ENCODE measurements around the gene PCOLCE2. TPM values are rescaled to one million over a fixed set of nuclear protein-coding genes. Genes with fewer than 3 reads are reported as not detected.

The PCOLCE2 gene
- total RNA-seq, 1 donor from 2014 or later = not detected

DNA sequence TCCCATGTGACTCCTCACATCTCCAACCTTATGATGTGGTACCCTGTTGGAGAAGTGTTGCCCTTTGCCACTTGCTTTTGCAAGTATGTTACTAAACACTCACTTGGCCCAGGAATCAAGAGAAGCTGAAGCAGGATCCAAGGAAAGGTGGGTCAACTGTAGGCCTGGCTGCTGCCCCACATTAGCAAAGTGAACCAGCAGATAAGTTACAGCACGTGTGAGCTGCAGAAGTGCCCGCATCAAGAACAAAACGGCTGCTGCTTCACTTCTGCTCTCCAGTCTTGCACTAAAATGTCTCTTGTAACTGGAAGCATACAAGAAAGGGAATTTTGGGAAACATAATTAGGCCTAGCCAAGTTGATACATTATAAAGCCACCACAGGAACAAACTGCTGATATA lies 79.6 kb downstream of the PCOLCE2 start:
- H3K4me3 Mint-ChIP-seq (ENCODE audit: low read depth) = no peak overlapping the region
- H3K27me3 Mint-ChIP-seq (ENCODE audit: low read depth) = peaks cover 12% of the 10 kb centered on the region
- intact Hi-C loops (cut with micrococcal nuclease) = no loop called here

DNA sequence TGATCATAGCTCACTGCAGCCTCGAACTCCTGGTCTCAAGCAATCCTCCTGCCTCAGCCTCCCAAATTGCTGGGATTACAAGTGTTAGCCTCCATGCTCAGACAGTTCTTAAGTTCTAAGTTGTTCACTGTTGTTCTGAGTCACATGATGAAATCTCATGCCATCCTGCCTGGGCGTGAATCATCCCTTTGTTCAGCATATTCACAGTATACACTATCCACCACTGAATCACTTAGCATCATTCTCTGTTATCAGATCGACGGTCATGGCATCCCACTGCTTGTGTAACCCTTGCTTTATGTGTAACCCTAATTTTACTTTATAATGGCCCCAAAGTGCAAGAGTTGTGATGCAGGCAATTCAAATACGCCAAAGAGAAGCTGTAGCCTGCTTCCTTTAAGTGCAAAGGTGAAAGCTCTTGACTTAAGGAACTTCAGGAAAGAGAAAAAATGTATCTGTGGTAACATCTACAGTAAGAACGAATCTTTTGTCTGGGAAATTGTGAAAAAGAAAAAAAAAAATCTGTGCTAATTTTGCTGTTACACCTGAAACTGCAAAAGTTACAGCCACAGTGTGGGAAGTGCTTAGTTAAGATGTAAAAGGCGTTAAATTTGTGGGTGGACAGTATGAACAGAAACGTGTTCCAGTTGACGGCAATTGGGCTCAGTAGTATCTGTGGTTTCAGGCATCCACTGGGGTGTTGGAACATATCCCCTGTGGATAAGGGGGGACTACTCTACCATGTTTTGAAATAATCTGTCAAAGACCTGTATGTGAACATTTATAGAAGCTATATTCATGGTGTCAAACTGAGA lies 80.6 kb downstream of the PCOLCE2 start:
- H3K27ac Mint-ChIP-seq = no peak overlapping the region

More for the DNA sequence above, 79.6 kb downstream of the PCOLCE2 start:
- peaks cover 7% of the 10 kb centered on the region for H3K4me1 Mint-ChIP-seq (ENCODE audit: low read depth)
- H3K36me3 Mint-ChIP-seq (ENCODE audit: low read depth) = no peaks in the 10 kb centered on the region
- H3K9me3 Mint-ChIP-seq = no peaks in the 10 kb centered on the region
- DNase-seq (ENCODE audit: low spot score) = no peak
- H3K27ac Mint-ChIP-seq = no peak overlapping the region

DNA sequence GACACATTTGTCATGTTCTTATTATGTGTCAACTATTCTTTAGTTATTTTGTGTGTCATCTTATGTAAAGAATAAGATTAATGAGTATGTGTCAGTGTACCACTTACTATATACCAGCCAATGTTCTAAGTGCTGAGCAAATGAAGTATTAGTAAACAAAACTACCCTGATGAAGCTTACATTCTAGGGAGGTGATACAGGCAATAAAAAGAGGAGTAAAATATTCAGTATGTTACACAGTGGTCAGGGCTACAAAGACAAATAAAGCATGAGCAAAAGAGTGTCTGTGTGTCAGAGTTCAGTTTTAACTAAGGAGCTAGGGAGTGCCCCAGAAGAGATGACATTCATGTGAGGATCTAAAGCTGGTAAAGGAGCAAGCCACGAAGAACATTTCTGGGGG lies 86.0 kb downstream of the PCOLCE2 start:
- H3K27me3 Mint-ChIP-seq (ENCODE audit: low read depth) = peaks cover 6% of the 10 kb centered on the region
- H3K4me1 Mint-ChIP-seq (ENCODE audit: low read depth) = no peaks in the 10 kb centered on the region
- no peaks in the 10 kb centered on the region for H3K36me3 Mint-ChIP-seq (ENCODE audit: low read depth)
- H3K9me3 Mint-ChIP-seq = no peaks in the 10 kb centered on the region
- H3K4me3 Mint-ChIP-seq (ENCODE audit: low read depth) = no peak overlapping the region
- intact Hi-C loops (cut with micrococcal nuclease) = no loop called here
- no peak overlapping the region for H3K27ac Mint-ChIP-seq
- DNase-seq (ENCODE audit: low spot score) = no peak

More for the DNA sequence above, 80.6 kb downstream of the PCOLCE2 start:
- peaks cover 7% of the 10 kb centered on the region for H3K4me1 Mint-ChIP-seq (ENCODE audit: low read depth)
- H3K4me3 Mint-ChIP-seq (ENCODE audit: low read depth) = no peak overlapping the region
- intact Hi-C loops (cut with micrococcal nuclease) = no loop called here
- peaks cover 10% of the 10 kb centered on the region for H3K27me3 Mint-ChIP-seq (ENCODE audit: low read depth)
- no peaks in the 10 kb centered on the region for H3K36me3 Mint-ChIP-seq (ENCODE audit: low read depth)
- H3K9me3 Mint-ChIP-seq = no peaks in the 10 kb centered on the region
- no peak for DNase-seq (ENCODE audit: low spot score)

DNA sequence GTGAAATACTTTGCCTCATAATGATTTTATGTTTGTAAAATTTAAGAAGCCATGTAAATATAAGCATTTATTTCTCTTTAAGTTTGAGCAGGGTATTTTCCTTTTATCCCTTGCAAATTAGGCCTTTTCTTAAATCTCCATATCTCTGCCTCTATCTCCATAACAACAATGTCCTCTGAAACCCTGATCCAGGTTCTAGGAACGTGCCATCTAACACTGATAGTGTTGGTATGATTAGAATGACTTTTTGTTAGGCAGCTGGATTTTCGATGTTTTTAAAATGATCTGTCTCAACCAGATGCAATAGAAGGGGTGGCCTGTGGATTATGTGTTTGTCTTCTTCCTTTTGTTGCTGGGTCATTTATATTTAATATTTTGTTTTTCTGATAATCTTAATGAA lies 87.1 kb downstream of the PCOLCE2 start:
- Mint-ChIP-seq H3K27ac (no peak overlapping the region), H3K4me3 (ENCODE audit: low read depth) (no peak overlapping the region), H3K36me3 (ENCODE audit: low read depth) (no peaks in the 10 kb centered on the region), H3K4me1 (ENCODE audit: low read depth) (no peaks in the 10 kb centered on the region), H3K9me3 (no peaks in the 10 kb centered on the region), H3K27me3 (ENCODE audit: low read depth) (peaks cover 6% of the 10 kb centered on the region)
- intact Hi-C loops (cut with micrococcal nuclease) = no loop called here
- no peak for DNase-seq (ENCODE audit: low spot score)

DNA sequence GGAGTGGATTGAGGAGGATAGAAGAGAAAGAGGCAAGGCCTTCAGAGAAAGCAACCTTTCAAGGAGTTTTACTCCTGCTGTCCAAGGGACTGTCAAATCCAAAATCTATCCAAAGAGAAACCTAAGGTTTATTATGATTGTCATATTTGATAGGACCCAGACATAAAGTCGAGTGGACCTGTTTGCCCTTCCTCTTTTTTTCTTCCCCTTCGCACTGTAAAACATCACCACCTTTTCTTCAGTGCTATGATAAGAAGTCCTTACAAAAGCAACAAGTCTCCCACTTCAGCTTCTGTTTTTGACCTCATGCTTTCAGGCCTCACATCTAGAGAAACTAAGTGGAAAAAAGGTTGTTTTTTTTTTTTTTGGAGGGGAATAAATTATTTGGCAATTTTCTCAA lies 92.1 kb downstream of the PCOLCE2 start:
- H3K9me3 Mint-ChIP-seq = no peaks in the 10 kb centered on the region

DNA sequence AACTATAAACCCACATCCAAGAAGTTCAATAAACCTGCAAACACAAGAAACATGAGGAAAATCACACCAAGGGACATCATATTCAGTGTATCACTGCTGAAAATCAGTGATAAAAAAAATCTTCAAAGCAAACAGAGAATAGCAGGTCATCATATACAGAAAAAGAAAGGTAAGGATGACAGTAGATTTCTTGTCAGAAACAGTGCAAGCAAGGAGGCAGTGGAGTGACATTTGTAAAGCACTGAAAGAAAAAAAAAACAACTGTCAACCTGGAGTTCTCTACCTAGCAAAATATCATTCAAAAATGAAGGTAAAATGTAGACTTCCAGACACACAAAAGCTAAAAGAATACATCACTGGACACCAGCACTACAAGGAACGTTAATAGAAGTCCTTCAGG lies 93.6 kb downstream of the PCOLCE2 start:
- Mint-ChIP-seq H3K4me3 (ENCODE audit: low read depth) (no peak overlapping the region), H3K27ac (no peak overlapping the region), H3K36me3 (ENCODE audit: low read depth) (no peaks in the 10 kb centered on the region), H3K27me3 (ENCODE audit: low read depth) (no peaks in the 10 kb centered on the region), H3K4me1 (ENCODE audit: low read depth) (no peaks in the 10 kb centered on the region), H3K9me3 (no peaks in the 10 kb centered on the region)
- no peak for DNase-seq (ENCODE audit: low spot score)
- intact Hi-C loops (cut with micrococcal nuclease) = no loop called here

More for the DNA sequence above, 92.1 kb downstream of the PCOLCE2 start:
- Mint-ChIP-seq H3K4me3 (ENCODE audit: low read depth) (no peak overlapping the region), H3K36me3 (ENCODE audit: low read depth) (no peaks in the 10 kb centered on the region), H3K27me3 (ENCODE audit: low read depth) (peaks cover under 1% of the 10 kb centered on the region), H3K27ac (no peak overlapping the region), H3K4me1 (ENCODE audit: low read depth) (no peaks in the 10 kb centered on the region)
- intact Hi-C loops (cut with micrococcal nuclease) = no loop called here
- no peak for DNase-seq (ENCODE audit: low spot score)

DNA sequence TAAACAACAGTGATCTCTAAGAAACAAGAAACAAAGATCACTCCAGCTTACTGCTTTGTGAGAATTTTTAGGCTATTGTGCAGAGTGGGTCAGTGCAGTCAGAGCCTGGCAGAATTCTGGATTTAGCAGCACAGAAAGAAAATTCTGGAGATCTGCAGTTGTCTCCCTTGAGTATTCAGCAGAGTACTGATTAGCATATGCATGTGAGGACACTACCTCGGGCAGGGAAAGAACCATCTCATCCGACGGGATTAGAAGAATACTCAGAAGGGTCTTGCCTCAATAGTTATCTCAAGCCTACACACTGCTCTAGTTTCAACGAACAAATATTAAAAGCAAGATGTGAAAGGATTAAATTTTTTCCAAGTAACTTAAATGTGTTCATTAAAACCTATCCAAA lies 94.4 kb downstream of the PCOLCE2 start:
- no peaks in the 10 kb centered on the region for H3K4me1 Mint-ChIP-seq (ENCODE audit: low read depth)
- no peak overlapping the region for H3K27ac Mint-ChIP-seq
- H3K27me3 Mint-ChIP-seq (ENCODE audit: low read depth) = peaks cover 3% of the 10 kb centered on the region
- intact Hi-C loops (cut with micrococcal nuclease) = no loop called here
- H3K4me3 Mint-ChIP-seq (ENCODE audit: low read depth) = no peak overlapping the region
- no peaks in the 10 kb centered on the region for H3K36me3 Mint-ChIP-seq (ENCODE audit: low read depth)
- H3K9me3 Mint-ChIP-seq = no peaks in the 10 kb centered on the region
- DNase-seq (ENCODE audit: low spot score) = no peak

DNA sequence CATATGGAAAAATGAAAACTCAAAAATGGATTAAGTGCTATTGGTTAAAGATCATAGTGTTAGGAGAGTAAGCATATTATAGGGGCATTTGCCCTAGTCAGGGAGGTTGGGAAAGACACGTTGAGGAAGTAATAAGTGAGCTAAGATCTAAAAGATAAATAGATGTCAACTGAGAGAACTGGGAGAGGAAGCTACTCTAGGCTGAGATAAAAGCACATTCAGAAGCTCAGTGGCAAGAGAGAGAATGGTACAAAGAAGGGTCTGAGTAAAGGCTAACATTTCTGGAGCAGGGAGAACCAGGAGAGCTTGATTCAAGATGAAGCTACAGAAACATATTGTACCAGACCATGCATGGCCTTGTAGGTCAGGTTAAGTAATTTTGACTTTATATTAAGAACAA lies 101.2 kb downstream of the PCOLCE2 start:
- Mint-ChIP-seq H3K27ac (no peak overlapping the region), H3K4me3 (ENCODE audit: low read depth) (no peak overlapping the region), H3K27me3 (ENCODE audit: low read depth) (peaks cover 8% of the 10 kb centered on the region), H3K9me3 (no peaks in the 10 kb centered on the region), H3K36me3 (ENCODE audit: low read depth) (no peaks in the 10 kb centered on the region), H3K4me1 (ENCODE audit: low read depth) (peaks cover 1% of the 10 kb centered on the region)
- DNase-seq (ENCODE audit: low spot score) = no peak
- intact Hi-C loops (cut with micrococcal nuclease) = no loop called here

DNA sequence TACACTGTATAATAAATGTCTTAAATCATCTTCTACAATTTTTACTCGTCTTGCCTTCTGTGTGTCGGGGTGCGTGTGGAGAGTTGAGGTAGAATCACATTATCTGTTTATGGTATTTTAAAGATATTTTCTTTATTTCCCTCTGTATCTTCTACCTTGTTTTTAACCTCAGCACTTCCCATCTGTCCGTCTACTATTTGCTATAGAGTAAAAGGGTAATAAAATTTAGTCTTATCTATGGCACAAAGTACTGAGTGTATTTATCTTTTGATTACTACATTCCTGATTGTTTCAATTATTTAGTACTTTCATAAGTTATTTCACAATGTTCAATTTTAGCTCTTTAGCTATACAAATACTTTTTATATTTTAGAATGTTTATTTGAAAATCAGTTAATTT lies 102.9 kb downstream of the PCOLCE2 start:
- intact Hi-C loops (cut with micrococcal nuclease) = no loop called here
- H3K4me1 Mint-ChIP-seq (ENCODE audit: low read depth) = peaks cover 1% of the 10 kb centered on the region
- DNase-seq (ENCODE audit: low spot score) = no peak
- H3K9me3 Mint-ChIP-seq = no peaks in the 10 kb centered on the region
- H3K4me3 Mint-ChIP-seq (ENCODE audit: low read depth) = no peak overlapping the region
- peaks cover 8% of the 10 kb centered on the region for H3K27me3 Mint-ChIP-seq (ENCODE audit: low read depth)
- H3K36me3 Mint-ChIP-seq (ENCODE audit: low read depth) = no peaks in the 10 kb centered on the region
- no peak overlapping the region for H3K27ac Mint-ChIP-seq

DNA sequence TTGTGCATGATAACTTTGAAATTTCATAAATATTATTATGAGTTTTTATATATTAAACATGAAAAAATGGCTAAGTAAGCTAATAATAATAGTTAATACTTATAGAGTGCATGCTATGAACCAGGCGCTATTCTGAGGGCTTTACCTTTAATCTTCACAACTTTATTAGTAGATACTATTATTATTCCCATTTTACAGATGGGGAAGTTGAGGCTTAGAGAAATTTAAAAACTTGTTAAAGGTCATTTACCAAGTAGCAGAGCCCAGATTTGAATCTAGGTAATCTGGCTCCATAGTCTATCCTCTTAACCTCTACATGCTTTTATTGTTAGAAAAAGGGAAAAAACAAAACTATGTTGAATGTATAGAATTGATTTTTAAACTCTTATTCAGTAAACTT lies 104.7 kb downstream of the PCOLCE2 start:
- Mint-ChIP-seq H3K4me3 (ENCODE audit: low read depth) (no peak overlapping the region), H3K9me3 (no peaks in the 10 kb centered on the region), H3K27me3 (ENCODE audit: low read depth) (peaks cover 5% of the 10 kb centered on the region), H3K27ac (no peak overlapping the region), H3K4me1 (ENCODE audit: low read depth) (peaks cover 1% of the 10 kb centered on the region), H3K36me3 (ENCODE audit: low read depth) (no peaks in the 10 kb centered on the region)
- no peak for DNase-seq (ENCODE audit: low spot score)
- intact Hi-C loops (cut with micrococcal nuclease) = no loop called here

DNA sequence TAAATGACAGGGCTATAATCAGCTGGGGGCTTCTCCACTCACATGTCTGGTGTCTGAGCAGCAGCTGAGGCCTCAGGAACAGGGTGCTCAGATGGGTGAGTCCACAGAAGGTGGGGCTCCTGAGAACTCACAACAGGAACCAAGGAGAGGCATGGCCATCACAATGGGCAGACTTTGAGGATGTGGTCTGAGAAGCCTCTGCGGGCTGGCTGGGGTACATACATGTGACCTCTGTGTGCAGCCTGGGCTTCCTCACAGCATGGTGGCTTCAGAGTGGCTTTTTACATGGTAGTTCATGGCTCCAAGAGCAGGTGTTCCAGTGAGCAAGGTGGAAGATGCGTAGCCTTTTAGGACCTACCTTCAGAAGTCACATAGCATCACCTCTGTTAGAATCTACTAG lies 106.3 kb downstream of the PCOLCE2 start:
- no peaks in the 10 kb centered on the region for H3K4me1 Mint-ChIP-seq (ENCODE audit: low read depth)
- H3K27me3 Mint-ChIP-seq (ENCODE audit: low read depth) = no peaks in the 10 kb centered on the region
- no peaks in the 10 kb centered on the region for H3K36me3 Mint-ChIP-seq (ENCODE audit: low read depth)
- no peak overlapping the region for H3K27ac Mint-ChIP-seq
- no peak for DNase-seq (ENCODE audit: low spot score)
- H3K4me3 Mint-ChIP-seq (ENCODE audit: low read depth) = no peak overlapping the region
- no peaks in the 10 kb centered on the region for H3K9me3 Mint-ChIP-seq
- intact Hi-C loops (cut with micrococcal nuclease) = no loop called here

DNA sequence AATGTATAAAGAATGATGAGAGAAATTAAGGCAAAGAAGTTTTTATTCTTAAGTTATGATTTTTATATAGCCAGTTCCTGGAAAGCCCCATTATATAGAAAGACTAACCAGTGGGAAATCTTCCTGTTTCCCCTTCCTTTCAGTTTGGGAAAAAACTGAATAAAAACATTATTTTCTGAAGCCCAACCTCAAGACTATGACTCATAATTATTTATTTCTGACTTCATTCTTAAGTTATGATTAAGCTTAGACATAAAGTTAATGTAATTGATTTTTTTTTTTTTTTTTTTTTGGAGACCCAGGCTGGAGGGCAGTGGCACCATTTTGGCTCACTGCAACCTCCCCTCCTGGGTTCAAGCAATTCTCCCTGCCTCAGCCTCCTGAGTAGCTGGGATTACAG lies 109.3 kb downstream of the PCOLCE2 start:
- Mint-ChIP-seq H3K4me1 (ENCODE audit: low read depth) (no peaks in the 10 kb centered on the region), H3K36me3 (ENCODE audit: low read depth) (no peaks in the 10 kb centered on the region), H3K9me3 (no peaks in the 10 kb centered on the region), H3K4me3 (ENCODE audit: low read depth) (no peak overlapping the region), H3K27ac (no peak overlapping the region), H3K27me3 (ENCODE audit: low read depth) (no peaks in the 10 kb centered on the region)
- no peak for DNase-seq (ENCODE audit: low spot score)
- intact Hi-C loops (cut with micrococcal nuclease) = no loop called here

DNA sequence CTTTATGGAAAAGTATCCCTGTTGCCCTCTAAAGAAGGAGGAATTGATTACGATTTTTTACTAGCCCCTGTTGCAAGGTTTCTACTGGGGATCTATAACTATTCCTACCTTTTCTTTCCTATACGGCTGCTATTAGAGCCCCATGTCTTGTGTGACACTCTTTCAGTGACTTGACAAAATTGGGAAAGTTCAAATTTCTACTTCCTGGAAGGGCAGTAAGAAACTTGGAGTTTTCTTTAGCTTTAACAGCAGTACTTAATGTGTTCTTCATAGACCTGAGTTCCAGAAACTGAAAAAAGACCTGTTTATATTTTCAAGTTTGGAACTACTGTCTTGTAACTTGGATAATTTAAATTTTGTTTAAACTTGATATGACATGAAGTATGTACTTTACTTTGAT lies 110.3 kb downstream of the PCOLCE2 start:
- Mint-ChIP-seq H3K4me3 (ENCODE audit: low read depth) (no peak overlapping the region), H3K27ac (no peak overlapping the region), H3K4me1 (ENCODE audit: low read depth) (no peaks in the 10 kb centered on the region), H3K36me3 (ENCODE audit: low read depth) (no peaks in the 10 kb centered on the region), H3K27me3 (ENCODE audit: low read depth) (no peaks in the 10 kb centered on the region), H3K9me3 (no peaks in the 10 kb centered on the region)
- no peak for DNase-seq (ENCODE audit: low spot score)
- intact Hi-C loops (cut with micrococcal nuclease) = no loop called here

DNA sequence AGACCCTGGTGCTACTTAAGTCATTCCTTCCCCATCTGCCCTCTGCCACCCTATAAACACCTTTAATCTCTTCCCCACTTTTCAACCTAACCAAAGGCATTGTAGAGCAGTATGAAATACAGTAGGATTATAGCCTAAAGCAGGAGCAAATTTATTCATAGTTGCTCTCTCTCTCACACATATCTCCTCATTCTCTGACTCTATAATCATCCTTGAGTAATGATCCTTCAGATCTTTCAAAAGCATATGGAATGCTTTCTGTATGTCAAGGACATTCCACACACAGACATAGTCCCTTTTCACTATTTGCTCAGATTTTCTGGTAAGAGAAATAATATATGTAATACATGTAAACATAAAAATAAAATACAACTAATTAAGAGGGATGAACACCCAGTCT lies 111.0 kb downstream of the PCOLCE2 start:
- Mint-ChIP-seq H3K9me3 (no peaks in the 10 kb centered on the region), H3K27me3 (ENCODE audit: low read depth) (no peaks in the 10 kb centered on the region), H3K4me1 (ENCODE audit: low read depth) (no peaks in the 10 kb centered on the region), H3K27ac (no peak overlapping the region), H3K36me3 (ENCODE audit: low read depth) (no peaks in the 10 kb centered on the region), H3K4me3 (ENCODE audit: low read depth) (no peak overlapping the region)
- intact Hi-C loops (cut with micrococcal nuclease) = no loop called here
- no peak for DNase-seq (ENCODE audit: low spot score)
